ENCODE measurements around the gene ERVMER34-1.
A peak's percentile ranks its signal among the peaks of the same experiment; 100 is the strongest.

The ERVMER34-1 gene

DNA sequence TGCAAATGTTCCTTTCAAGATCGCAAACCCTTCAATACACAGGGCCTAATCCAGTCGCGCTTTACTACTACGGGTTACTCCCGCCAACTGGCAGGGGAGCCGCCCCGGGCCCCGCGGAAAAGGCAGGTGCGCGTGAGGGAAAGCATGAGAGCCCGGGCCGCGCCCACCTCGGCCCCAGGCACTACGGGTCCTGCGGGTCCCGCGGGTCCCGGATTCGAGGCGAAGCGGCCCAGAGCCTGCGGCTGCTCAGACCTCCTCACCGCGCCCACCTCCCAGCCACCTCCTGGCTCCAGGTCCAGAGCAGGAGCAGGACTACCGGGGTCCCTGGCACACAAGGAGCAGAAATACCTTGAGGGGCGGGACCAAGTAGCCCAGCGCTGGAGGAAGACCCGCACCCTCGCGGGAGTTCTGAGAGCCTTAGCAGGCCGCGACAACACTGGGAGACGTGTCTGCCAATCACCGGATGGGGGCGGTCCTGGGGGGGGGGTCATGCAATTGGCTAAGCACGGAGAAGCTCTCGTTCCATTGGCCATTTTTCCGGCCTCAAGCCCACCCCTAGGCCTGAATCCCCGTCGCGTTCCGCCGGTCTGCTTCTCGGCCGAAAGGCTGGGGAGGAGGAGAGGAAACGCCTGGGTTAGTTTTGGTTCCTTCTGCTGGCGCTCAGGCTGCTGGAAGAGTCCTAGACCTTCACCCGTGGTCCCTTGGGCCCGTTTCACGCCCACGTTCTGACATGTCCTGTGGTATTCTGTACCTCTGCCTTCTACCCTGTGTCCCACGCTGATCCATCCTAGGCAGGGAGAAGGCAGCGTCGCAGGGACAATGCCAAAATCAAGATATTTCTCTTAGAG lies 29.0 kb downstream of the ERVMER34-1 start:
- DNase-seq (ENCODE audit: low read depth), result peak; percentile 80

DNA sequence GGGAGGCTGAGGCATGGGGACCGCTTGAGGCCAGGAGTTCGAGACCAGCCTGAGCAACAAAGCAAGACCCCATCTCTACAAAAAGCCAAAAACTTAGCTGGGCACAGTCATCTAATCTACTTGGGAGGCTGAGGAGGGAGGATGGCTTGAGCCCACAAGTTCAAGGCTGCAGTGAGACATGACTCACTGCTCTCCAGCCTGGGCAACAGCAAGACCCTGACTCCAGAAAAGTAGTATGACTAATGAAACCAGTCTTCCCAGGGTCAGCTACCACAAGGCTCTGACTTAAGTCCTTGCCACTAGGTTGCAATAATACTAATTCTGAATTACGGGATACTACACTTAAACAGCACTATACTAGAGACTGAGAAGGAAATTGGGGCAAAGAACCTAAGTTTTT lies 33.1 kb downstream of the ERVMER34-1 start:
- no peak for DNase-seq (ENCODE audit: low read depth)

- no peak for DNase-seq (ENCODE audit: low read depth)
Measured at GRCh38 chr4:52716364-52717151, 34.7 kb downstream of the ERVMER34-1 start.

- no peak for DNase-seq (ENCODE audit: low read depth)
Measured at GRCh38 chr4:52715914-52716313, 35.3 kb downstream of the ERVMER34-1 start.

- DNase-seq (ENCODE audit: low read depth), result no peak
Measured at GRCh38 chr4:52715255-52715897, 35.8 kb downstream of the ERVMER34-1 start.

DNA sequence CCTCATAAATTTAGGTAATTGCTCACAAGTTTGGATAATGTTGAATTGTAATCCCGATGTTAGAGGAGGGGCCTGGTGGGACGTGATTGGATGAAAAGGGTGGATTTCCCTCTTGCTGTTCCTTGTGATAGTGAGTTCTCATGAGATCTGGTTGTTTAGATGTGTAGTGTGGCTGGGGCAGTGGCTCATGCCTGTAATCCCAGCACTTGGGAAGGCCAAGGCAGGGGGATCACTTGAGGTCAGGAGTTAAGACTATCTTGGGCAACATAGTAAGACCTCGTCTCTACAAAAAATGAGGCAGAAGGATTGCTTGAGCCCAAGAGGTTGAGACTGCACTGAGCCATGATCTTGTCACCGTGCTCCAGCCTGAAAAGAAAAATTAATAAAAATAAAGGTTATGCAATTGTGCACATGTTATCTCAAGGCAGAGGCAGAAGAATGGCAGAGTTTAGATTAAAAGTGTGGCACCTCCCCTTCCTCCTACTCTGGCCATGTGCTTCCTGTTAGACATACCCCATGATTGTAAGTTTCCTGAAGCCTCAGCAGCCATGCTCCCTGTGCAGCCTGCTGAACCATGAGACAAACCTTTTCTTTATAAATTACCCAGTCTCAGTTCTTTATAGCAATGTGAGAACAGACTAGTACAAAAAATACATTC lies 36.5 kb downstream of the ERVMER34-1 start:
- DNase-seq (ENCODE audit: low read depth), result no peak

GRCh38 chr4:52713456-52713937 lies 37.7 kb downstream of the ERVMER34-1 start:
- no peak for DNase-seq (ENCODE audit: low read depth)

DNA sequence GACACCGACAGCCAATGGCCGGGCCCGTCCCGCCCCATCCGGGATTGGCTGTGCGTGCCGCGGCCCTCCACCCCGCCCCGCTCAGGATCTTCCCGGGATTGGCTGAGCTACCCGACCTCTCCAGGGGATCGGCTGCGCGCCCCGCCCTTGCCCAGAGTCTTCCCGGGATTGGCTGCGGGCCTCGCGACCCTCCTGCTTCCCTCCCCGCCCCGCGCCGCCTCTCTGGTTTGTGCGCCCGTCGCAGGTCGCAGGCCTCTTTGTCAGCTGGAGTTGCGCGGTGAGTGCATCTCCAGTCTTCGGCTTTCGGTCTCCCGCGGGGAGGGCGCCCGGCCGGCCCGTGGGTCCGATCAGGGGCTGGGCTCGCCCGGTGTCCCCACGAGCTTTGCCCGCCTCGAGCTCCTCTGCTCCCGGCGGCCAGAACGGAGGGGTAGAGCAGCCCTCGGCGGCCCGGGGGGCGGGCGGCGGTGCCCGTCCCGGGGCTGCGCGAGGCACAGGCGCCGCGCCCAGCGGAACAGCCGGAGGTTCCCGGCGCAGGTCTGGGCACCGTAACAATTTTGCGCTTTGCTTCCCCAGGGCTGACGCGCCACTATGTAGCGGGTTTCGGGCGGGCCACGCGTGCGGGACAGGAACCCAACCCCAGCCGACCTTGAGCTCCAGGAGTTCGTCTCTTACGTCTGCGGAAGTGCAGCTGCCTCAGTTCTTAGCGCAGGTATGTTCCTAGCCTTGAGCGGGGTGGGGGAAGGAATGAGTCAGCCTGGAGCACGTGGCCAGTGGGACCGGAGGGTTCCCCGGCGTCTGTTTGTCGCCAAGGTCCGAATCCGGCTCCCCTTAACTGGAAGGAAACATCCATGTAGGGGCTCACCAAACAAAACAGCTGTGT lies 38.7 kb downstream of the ERVMER34-1 start:
- peak; percentile 88 for DNase-seq (ENCODE audit: low read depth)

DNA sequence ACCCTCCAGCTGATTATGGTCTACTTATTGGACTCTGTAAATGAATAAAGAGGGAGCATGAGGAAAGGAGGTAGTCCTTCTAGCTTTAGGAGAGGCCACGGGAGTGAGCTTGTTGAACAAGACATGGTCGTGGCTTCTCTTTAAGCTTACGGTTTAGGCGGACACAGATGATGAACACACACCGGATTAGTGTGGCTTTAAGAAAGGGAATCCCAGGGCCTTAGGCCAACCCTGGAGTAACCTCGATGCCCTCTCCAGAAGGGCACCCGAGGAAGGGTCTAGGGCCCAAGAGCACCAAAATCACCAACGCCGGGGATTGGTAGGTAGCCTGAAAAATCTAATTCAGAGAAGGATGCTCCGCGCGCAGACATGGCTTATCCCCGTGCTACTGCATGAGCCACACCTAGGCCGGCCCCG lies 39.4 kb downstream of the ERVMER34-1 start:
- DNase-seq (ENCODE audit: low read depth), result no peak

DNA sequence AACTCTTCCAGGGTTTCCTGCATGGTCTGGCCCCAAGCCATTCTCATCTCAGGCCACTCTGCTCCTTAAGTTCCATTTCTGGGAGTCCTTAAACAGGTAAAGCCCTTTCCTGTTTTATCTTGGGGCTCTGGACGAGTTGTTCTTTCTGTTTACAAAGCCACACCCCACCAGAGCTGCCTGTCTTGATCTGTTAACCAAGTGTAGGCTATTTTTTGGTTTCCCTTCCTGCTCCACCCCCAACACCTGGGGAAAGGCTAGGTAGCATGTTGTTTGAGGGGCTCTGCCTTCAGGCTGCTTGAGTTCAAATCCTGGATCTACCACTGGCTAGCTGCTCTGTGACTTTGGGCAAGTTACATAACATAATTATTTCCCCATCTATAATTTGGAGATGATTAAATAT lies 40.0 kb downstream of the ERVMER34-1 start:
- DNase-seq (ENCODE audit: low read depth), result no peak

- no peak for DNase-seq (ENCODE audit: low read depth)
Measured at GRCh38 chr4:52709155-52709554, 42.1 kb downstream of the ERVMER34-1 start.

DNA sequence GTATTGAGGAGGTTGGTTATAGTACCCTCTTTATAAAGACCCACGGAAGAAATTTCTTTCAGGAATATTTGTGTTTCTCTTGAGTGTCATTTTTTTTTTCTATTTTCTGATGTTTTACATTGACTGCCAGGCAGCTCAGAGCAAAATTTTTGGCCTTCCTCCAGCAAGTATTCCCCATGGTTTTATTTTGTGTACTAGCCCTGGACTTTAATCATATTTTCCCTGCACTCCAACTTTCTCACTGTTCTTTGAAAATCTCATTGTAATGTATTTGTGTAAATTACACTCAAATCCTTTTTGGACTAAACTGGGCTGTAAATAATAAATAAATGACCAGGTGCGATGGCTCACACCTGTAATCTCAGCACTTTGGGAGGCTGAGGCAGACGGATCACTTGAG lies 46.6 kb downstream of the ERVMER34-1 start:
- no peak for DNase-seq (ENCODE audit: low read depth)

- DNase-seq (ENCODE audit: low read depth), result no peak
Measured at GRCh38 chr4:52704133-52704532, 47.1 kb downstream of the ERVMER34-1 start.

GRCh38 chr4:52701207-52701606 lies 50.0 kb downstream of the ERVMER34-1 start:
- DNase-seq (ENCODE audit: low read depth), result no peak

DNA sequence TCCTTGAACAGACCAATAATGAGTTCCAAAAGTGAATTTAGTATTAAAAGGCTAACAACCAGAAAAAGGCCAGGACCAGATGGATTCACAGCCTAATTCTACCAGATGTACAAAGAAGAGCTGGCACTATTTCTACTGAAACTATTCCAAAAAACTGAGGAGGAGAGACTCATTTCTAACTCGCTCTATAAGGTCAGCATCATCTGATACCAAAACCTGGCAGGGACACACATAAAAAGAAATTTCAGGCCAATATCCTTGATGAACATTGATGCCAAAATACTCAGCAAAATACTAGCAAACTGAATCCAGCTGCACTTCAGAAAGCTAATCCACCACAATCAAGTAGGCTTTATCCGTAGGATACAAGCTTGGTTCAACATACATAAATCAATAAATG lies 56.3 kb downstream of the ERVMER34-1 start:
- DNase-seq (ENCODE audit: low read depth), result no peak

- no peak for DNase-seq (ENCODE audit: low read depth)
Measured at GRCh38 chr4:52693492-52693891, 57.7 kb downstream of the ERVMER34-1 start.
